K562 (cell line): ENCODE measurements around the gene INTS12. TPM values are rescaled to one million over a fixed set of nuclear protein-coding genes. Genes with fewer than 3 reads are reported as not detected.
A peak's percentile ranks its signal among the peaks of the same experiment; 100 is the strongest.

Source experiments
- BDP1 ChIP-seq: IDR thresholded peaks from 3 replicates; pipeline ENCODE4 v1.6.1; 2011; ENCODE audit not compliant: insufficient read length, insufficient read depth
- ESRRA ChIP-seq: fragments of 450-650 bp; IDR thresholded peaks from 2 replicates; pipeline ENCODE4 v1.6.1; 2014; ENCODE audit warnings: low read depth, mild to moderate bottlenecking, moderate library complexity, borderline replicate concordance
- FOXA3 ChIP-seq, 2 experiments: fragments of 450-650 bp in 1 of 2; sonication (generic) in 1 of 2; formaldehyde crosslinking; IDR thresholded peaks in 1 of 2; conservative IDR thresholded peaks in 1 of 2; 2 replicates each; pipeline versions ENCODE4 v1.4.0 to v1.8.0; 2020 to 2022; ENCODE audit warnings: mild to moderate bottlenecking in 2 of 2, missing genetic modification reagents in 1 of 2
- HMGXB4 ChIP-seq: sonication (generic); formaldehyde crosslinking; IDR thresholded peaks from 2 replicates; pipeline ENCODE4 v1.8.1; 2023; ENCODE audit warnings: mild to moderate bottlenecking, missing genetic modification reagents
- JUNB ChIP-seq: fragments of 450-650 bp; formaldehyde crosslinking; conservative IDR thresholded peaks from 2 replicates; pipeline ENCODE4 v1.4.0; 2020; ENCODE audit warnings: mild to moderate bottlenecking
- JUND ChIP-seq, 2 experiments: IDR thresholded peaks; 2 replicates in 1 of 2; 3 replicates in 1 of 2; pipeline ENCODE4 v1.6.1; 2011; ENCODE audit warnings: borderline replicate concordance in 2 of 2, low read depth in 2 of 2, low read length in 2 of 2, improper control_type of control experiment in 1 of 2, missing biosample characterization in 1 of 2, missing genetic modification characterization in 1 of 2, missing genetic modification reagents in 1 of 2
- KDM1A ChIP-seq, 2 experiments: fragments of 450-650 bp; IDR thresholded peaks; 2 replicates each; pipeline ENCODE4 v1.6.1; 2016; ENCODE audit warnings: mild to moderate bottlenecking in 2 of 2
- KDM5B ChIP-seq: fragments of 200-600 bp; sonication (generic); IDR thresholded peaks from 2 replicates; pipeline ENCODE4 v1.6.1; 2012; ENCODE audit warnings: low read depth, mild to moderate bottlenecking, moderate library complexity, low read length, control low read depth, inconsistent platforms; ENCODE audit not compliant: insufficient replicate concordance
- MAFK ChIP-seq: IDR thresholded peaks from 2 replicates; pipeline ENCODE4 v1.6.1; 2011; ENCODE audit warnings: low read length, improper control_type of control experiment
- NUFIP1 ChIP-seq: fragments of 450-650 bp; IDR thresholded peaks from 2 replicates; pipeline ENCODE4 v1.6.1; 2018; ENCODE audit not compliant: partially characterized antibody
- RBM14 ChIP-seq: fragments of 200-400 bp; formaldehyde crosslinking; IDR thresholded peaks from 2 replicates; pipeline ENCODE4 v1.6.1; 2018; ENCODE audit warnings: low read depth, mild to moderate bottlenecking, low read length, moderate library complexity, borderline replicate concordance; ENCODE audit not compliant: insufficient read depth
- SIN3A ChIP-seq, 2 experiments: fragments of 150-350 bp in 1 of 2; IDR thresholded peaks; 2 replicates each; pipeline ENCODE4 v1.6.1; 2011 to 2016; ENCODE audit warnings: borderline replicate concordance in 2 of 2, low read depth in 2 of 2, low read length in 2 of 2, mild to moderate bottlenecking in 2 of 2, moderate library complexity in 2 of 2; ENCODE audit not compliant: control insufficient read depth in 1 of 2
- SP2 ChIP-seq: IDR thresholded peaks from 2 replicates; pipeline ENCODE4 v1.6.1; 2011; ENCODE audit warnings: mild to moderate bottlenecking, low read depth, low read length, moderate library complexity; ENCODE audit not compliant: poor library complexity, severe bottlenecking; ENCODE audit errors: extremely low read depth
- ZFP1 ChIP-seq: fragments of 450-650 bp; formaldehyde crosslinking; IDR thresholded peaks from 2 replicates; pipeline ENCODE4 v1.4.0; 2020; ENCODE audit warnings: mild to moderate bottlenecking, mixed read lengths
- ZNF134 ChIP-seq: fragments of 250-450 bp; sonication (Bioruptor Pico); conservative IDR thresholded peaks from 2 replicates; pipeline ENCODE4 v1.4.0; 2020
- ZNF23 ChIP-seq: fragments of 250-450 bp; sonication (Bioruptor Pico); IDR thresholded peaks from 2 replicates; pipeline ENCODE4 v1.4.0; 2020; ENCODE audit warnings: mild to moderate bottlenecking
- ZNF263 ChIP-seq: sonication (generic); formaldehyde crosslinking; IDR thresholded peaks from 2 replicates; pipeline ENCODE4 v1.8.0; 2022; ENCODE audit warnings: mild to moderate bottlenecking, missing genetic modification reagents, borderline replicate concordance
- ZNF274 ChIP-seq: IDR thresholded peaks from 2 replicates; pipeline ENCODE4 v1.6.1; 2011; ENCODE audit warnings: low read depth, mild to moderate bottlenecking, low read length, moderate library complexity, borderline replicate concordance
- polyA plus RNA-seq, 8 experiments: library from polyadenylated mRNA; depleted of rRNA in 4 of 8; stranded (reverse) in 5 of 8; unstranded in 3 of 8; fragments of >200 nt; fragmentation: Nextera tagmentation in 2 of 8; fragmentation: Illumina TruSeq in 1 of 8; extraction: Ambion mirVana in 2 of 8; extraction: Trizol in 1 of 8; gene quantifications; 2 replicates each; pipeline versions ENCODE4 v1.2.1 to v1.2.3, GENCODE V29; 2011 to 2014; ENCODE audit warnings: inconsistent platforms in 1 of 8, missing spikeins in 1 of 8
- total RNA-seq, 7 experiments: library from RNA; depleted of rRNA in 6 of 7; stranded (reverse); fragments of >200 nt in 6 of 7; fragmentation: Illumina TruSeq in 2 of 7; extraction: Trizol in 2 of 7; gene quantifications; 2 replicates each; pipeline versions ENCODE4 v1.2.1 to v1.2.3, GENCODE V29; 2011 to 2021; ENCODE audit warnings: low replicate concordance in 1 of 7
- TF ChIP-seq, protein P1 (sequence below): fragments of 450-650 bp; formaldehyde crosslinking; IDR thresholded peaks from 2 replicates; pipeline ENCODE4 v1.4.0; 2022; ENCODE audit warnings: mild to moderate bottlenecking, moderate library complexity
- TF ChIP-seq, protein P2 (sequence below): fragments of 250-450 bp; sonication (Bioruptor Pico); IDR thresholded peaks from 2 replicates; pipeline ENCODE4 v1.8.0; 2022; ENCODE audit warnings: inconsistent platforms
- TF ChIP-seq, protein P3 (sequence below): sonication (generic); formaldehyde crosslinking; IDR thresholded peaks from 2 replicates; pipeline ENCODE4 v1.9.0; 2022; ENCODE audit warnings: mild to moderate bottlenecking, missing genetic modification reagents
- TF ChIP-seq, protein P4 (sequence below): fragments of 450-650 bp; IDR thresholded peaks from 2 replicates; pipeline ENCODE4 v1.6.1; 2017; ENCODE audit warnings: mild to moderate bottlenecking, moderate library complexity

Gene INTS12
- total and polyA plus RNA-seq, 9 of the 15 experiments (the other 6 are each of a cell fraction or from before 2014, with no cell fraction given): 24.5 to 82.9 (median 41.2) TPM

DNA sequence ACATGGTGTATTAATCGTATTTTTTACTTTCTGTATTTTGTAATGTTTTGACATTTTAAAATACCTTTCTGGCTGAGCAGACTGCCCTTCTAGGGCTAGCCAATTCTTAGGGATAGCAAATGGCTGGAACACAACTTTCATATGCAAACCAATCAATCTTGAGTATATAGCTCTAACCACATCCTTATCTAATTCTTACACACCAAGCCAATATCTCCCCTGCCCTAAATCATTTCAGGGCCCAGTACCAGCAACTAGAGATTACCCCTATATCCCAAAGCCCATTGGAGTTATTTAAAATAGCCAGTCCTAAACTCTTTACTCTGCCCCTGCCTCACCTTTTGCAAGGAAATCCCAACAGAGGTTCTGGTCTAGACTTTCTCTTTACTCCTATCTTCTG lies 58.3 kb downstream of the INTS12 start (continued):
- TF ChIP-seq SIN3A (IDR thresholded peaks at IDR 0.05; ENCODE audit: borderline replicate concordance in 2 of 2, control insufficient read depth in 1 of 2, low read depth in 2 of 2, low read length in 2 of 2): no peak
- TF ChIP-seq, protein P1, sequence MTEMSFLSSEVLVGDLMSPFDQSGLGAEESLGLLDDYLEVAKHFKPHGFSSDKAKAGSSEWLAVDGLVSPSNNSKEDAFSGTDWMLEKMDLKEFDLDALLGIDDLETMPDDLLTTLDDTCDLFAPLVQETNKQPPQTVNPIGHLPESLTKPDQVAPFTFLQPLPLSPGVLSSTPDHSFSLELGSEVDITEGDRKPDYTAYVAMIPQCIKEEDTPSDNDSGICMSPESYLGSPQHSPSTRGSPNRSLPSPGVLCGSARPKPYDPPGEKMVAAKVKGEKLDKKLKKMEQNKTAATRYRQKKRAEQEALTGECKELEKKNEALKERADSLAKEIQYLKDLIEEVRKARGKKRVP (CRISPR knock-in tag): no peak
- TF ChIP-seq, protein P2, sequence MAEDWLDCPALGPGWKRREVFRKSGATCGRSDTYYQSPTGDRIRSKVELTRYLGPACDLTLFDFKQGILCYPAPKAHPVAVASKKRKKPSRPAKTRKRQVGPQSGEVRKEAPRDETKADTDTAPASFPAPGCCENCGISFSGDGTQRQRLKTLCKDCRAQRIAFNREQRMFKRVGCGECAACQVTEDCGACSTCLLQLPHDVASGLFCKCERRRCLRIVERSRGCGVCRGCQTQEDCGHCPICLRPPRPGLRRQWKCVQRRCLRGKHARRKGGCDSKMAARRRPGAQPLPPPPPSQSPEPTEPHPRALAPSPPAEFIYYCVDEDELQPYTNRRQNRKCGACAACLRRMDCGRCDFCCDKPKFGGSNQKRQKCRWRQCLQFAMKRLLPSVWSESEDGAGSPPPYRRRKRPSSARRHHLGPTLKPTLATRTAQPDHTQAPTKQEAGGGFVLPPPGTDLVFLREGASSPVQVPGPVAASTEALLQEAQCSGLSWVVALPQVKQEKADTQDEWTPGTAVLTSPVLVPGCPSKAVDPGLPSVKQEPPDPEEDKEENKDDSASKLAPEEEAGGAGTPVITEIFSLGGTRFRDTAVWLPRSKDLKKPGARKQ: no peak
- no peak for TF ChIP-seq ZNF134 (CRISPR knock-in tag)
- no peak for TF ChIP-seq JUND (IDR thresholded peaks at IDR 0.05; ENCODE audit: borderline replicate concordance, low read depth, low read length)
- TF ChIP-seq JUND (tag; IDR thresholded peaks at IDR 0.05; ENCODE audit: borderline replicate concordance, low read depth, low read length): no peak
- no peak for TF ChIP-seq FOXA3 (CRISPR knock-in tag; conservative IDR thresholded peaks at IDR 0.05 in 1 of 2, IDR thresholded peaks at IDR 0.05 in 1 of 2)
- TF ChIP-seq, protein P3, sequence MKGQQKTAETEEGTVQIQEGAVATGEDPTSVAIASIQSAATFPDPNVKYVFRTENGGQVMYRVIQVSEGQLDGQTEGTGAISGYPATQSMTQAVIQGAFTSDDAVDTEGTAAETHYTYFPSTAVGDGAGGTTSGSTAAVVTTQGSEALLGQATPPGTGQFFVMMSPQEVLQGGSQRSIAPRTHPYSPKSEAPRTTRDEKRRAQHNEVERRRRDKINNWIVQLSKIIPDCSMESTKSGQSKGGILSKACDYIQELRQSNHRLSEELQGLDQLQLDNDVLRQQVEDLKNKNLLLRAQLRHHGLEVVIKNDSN: no peak
- TF ChIP-seq JUNB: no peak
- peak; percentile 40; the same call in 1 of the 2 replicates for TF ChIP-seq ESRRA
- no peak for TF ChIP-seq KDM5B
- TF ChIP-seq KDM1A (IDR thresholded peaks at IDR 0.05): peak; percentile 57 to 80
- no peak for TF ChIP-seq NUFIP1
- no peak for TF ChIP-seq SP2
- TF ChIP-seq ZNF263 (CRISPR knock-in tag): no peak
- no peak for TF ChIP-seq RBM14
- no peak for TF ChIP-seq BDP1
- no peak for TF ChIP-seq ZNF23 (CRISPR knock-in tag)
- no peak for TF ChIP-seq ZNF274
- TF ChIP-seq, protein P4, sequence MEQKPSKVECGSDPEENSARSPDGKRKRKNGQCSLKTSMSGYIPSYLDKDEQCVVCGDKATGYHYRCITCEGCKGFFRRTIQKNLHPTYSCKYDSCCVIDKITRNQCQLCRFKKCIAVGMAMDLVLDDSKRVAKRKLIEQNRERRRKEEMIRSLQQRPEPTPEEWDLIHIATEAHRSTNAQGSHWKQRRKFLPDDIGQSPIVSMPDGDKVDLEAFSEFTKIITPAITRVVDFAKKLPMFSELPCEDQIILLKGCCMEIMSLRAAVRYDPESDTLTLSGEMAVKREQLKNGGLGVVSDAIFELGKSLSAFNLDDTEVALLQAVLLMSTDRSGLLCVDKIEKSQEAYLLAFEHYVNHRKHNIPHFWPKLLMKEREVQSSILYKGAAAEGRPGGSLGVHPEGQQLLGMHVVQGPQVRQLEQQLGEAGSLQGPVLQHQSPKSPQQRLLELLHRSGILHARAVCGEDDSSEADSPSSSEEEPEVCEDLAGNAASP: no peak
- no peak for TF ChIP-seq HMGXB4
- no peak for TF ChIP-seq ZFP1 (CRISPR knock-in tag)
- TF ChIP-seq MAFK: no peak
